GM12864 (cell line): ENCODE results near the gene ARHGAP12.
A peak's percentile ranks its signal among the peaks of the same experiment; 100 is the strongest.

ENCODE experiments used
- DNase-seq: peaks from one replicate; pipeline ENCODE4 v3.0.0-alpha.2; 2011; ENCODE audit warnings: low read depth
- H3K4me3 ChIP-seq: 2 replicates; pipeline ENCODE4 v1.5.1; 2011; ENCODE audit warnings: mild to moderate bottlenecking, low read depth, low read length, control low read depth
- TF ChIP-seq, protein P1 (sequence below): IDR thresholded peaks from 2 replicates; pipeline ENCODE4 v1.5.1; 2011; ENCODE audit warnings: low read depth, mild to moderate bottlenecking, moderate library complexity, low read length, control low read depth, inconsistent platforms; ENCODE audit errors: missing control alignments

Gene ARHGAP12

DNA sequence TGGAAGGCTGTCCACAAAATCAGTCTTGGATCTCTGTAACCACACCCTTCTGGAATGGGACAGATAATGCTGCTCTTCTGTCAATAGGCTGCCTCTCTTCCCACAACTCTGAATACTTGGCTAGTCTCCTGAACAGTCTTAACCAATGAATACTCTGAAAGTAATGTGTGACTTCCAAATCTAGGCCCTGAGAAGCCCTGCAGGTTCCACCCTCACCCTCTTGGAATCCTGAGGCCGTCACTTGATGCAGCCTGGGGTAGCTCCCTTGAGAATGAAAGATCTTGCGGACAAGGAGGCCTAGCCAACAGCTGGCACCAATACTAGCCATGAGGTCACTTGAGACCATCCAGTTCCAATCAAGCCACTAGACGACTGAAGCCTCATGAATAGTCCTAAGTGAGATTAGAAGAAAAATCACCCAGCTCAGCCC, 109.2 kb downstream of the ARHGAP12 start:
- H3K4me3 ChIP-seq, result no peak overlapping the region
- DNase-seq, result no peak
- TF ChIP-seq, protein P1, sequence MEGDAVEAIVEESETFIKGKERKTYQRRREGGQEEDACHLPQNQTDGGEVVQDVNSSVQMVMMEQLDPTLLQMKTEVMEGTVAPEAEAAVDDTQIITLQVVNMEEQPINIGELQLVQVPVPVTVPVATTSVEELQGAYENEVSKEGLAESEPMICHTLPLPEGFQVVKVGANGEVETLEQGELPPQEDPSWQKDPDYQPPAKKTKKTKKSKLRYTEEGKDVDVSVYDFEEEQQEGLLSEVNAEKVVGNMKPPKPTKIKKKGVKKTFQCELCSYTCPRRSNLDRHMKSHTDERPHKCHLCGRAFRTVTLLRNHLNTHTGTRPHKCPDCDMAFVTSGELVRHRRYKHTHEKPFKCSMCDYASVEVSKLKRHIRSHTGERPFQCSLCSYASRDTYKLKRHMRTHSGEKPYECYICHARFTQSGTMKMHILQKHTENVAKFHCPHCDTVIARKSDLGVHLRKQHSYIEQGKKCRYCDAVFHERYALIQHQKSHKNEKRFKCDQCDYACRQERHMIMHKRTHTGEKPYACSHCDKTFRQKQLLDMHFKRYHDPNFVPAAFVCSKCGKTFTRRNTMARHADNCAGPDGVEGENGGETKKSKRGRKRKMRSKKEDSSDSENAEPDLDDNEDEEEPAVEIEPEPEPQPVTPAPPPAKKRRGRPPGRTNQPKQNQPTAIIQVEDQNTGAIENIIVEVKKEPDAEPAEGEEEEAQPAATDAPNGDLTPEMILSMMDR, result no peak

DNA sequence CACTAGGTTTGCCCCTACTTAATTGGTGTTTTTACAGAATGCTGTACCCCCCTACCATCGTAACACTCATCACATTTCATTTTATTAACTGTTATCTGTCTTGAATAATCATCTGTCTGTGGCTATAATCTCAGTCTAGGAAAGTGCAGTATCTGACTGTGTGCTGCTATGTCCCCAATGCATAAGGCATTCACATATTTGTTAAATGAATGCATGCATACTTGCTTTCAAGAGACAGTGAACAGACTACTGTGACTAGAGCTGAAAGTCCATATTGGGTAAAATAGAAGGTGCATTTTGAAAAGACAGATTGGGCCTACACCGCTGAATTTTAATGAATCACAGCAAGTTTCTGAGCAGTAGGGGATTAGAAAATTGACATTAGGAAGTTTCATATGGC, 112.3 kb downstream of the ARHGAP12 start:
- TF ChIP-seq, protein P1, result no peak
- no peak for DNase-seq
- no peak overlapping the region for H3K4me3 ChIP-seq

DNA sequence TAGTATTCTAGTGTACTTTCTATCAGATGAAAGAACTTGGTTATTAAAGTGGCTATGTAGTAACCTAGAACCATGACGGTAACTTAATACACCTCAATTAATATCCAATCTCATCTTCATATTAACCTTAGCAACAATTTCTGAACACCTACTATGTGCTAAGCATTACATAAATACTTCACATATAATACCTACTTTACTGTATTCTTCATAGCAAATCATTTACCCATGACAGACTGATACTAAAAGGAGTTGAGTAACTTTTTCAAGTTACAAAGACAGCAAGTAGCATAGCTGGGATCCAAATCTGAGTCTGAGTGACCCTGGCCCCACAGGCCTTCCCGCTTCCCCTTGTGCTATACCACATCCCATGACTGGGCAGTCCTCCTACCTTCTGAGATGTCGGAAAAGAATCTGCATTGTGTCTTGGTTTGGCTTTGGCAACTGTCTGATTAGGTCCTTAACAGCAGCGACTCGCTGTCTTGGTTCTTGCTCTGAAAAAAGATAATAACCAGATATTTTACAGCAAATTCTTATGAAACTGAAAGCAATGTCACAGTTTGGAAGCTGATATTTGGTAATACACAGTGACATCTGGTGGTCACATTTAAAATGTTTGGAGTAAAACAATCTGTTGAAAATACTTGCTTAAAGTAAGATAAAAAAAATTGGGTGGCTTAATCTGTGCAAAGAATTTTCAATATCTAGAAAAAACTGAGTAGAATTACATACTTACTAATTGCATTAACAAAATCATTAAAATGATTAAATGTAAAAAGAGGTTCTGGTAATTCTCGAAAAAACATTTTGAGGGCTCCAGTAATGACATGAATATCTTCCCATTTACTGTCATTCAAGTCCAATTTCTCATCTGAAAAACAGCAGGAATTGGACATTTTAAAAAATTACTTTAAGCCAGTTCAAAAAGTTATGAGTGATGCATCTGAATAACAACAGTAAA, 120.1 kb downstream of the ARHGAP12 start:
- TF ChIP-seq, protein P1, result no peak
- DNase-seq, result peak; percentile 31
- H3K4me3 ChIP-seq, result peak overlapping the region; percentile 36

DNA sequence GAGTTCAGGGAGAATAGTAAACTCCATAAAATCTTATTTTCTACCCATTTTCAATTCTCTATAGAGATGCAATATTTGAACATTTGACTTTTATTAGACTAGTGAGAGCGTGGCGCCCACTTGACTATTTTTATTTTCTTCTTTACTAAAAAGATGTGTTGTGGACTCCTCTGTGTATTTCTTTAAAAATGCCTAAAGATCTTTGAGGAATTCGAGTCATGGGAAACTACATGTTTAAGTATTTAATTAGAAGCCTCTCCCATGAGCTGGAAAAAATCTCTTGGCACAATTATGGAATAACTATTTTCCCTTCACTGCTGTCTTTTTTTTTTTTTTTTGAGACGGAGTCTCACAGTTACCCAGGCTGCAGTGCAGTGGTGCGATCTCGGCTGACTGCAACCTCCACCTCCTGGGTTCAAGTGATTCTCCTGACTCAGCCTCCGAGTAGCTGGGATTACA, 124.2 kb downstream of the ARHGAP12 start:
- no peak for DNase-seq
- TF ChIP-seq, protein P1, result no peak
- no peak overlapping the region for H3K4me3 ChIP-seq

DNA sequence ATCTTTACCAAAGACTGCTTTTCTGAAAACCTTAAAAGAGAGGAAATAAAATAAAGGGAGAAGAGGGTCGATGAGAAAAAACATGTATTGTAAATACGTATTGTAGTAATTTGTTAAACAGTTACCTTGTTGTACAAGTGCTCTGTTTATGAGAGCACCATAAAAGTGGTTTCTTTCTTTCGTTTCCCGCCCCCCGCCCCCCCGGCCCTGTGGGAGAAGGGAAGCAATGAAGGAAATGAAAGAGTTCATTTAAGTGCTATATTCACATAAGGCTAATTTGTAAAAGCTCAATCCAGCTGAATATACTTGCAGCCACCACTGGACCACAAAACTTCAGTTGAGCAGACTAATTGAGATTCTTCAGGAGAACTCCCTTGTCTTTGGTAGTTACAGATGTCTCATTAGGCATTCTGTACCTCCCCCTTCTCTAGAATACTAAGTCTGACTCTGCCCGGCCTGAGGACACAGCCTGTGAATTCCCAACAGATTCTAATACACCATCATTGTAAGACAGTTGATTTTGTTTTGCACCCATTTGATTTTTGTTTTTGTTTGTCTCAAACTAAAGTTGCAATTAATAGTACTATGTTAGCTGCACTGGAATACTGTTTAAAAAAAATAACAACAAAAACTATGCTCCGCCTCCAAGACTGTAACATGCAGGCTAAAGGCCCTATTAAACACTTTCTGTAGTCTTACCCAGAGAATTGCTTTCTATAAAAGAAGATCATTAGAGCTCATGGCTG, 124.9 kb downstream of the ARHGAP12 start:
- TF ChIP-seq, protein P1, result no peak
- no peak overlapping the region for H3K4me3 ChIP-seq
- DNase-seq, result no peak

DNA sequence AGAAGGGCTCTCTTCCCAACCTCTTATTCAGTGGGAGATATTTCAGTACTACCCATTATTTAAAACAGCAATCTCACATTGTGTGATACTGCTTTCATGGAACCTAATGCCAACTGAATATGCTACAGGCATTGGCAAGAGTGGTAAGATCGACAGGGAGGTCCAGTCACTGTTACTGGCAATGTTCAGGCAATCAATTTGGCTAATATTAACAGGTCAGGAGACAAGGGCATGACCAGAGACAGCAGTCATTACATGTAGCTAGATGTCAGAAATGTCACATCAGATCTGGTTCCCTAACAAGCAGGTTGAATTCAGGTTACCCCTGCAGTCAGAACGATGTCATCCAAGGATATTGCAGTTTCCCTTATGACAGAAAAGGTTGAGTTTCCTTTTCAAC, 129.4 kb downstream of the ARHGAP12 start:
- no peak overlapping the region for H3K4me3 ChIP-seq
- DNase-seq, result no peak
- TF ChIP-seq, protein P1, result no peak
